SK-N-SH treated with all-trans-retinoic acid at 6 μM for 48 hours (cell line): ENCODE results near the gene OLFM1.
"Not testable (repeated sequence)": the region's sequence is repeated elsewhere in the genome, so short reads cannot be mapped to it uniquely, and the experiment has no call there.

Experiments
- CREB5 ChIP-seq: fragments of 250-450 bp; sonication (Bioruptor Pico); IDR thresholded peaks from 2 replicates; pipeline ENCODE4 v1.5.1; 2020; ENCODE audit warnings: low read depth, mild to moderate bottlenecking, moderate library complexity
- CSRNP3 ChIP-seq: fragments of 250-450 bp; sonication (Bioruptor Pico); IDR thresholded peaks from 2 replicates; pipeline ENCODE4 v1.5.1; 2021; ENCODE audit warnings: mild to moderate bottlenecking, moderate library complexity
- PATZ1 ChIP-seq: fragments of 250-450 bp; sonication (Bioruptor Pico); IDR thresholded peaks from 2 replicates; pipeline ENCODE4 v1.8.0; 2020; ENCODE audit warnings: mild to moderate bottlenecking, moderate library complexity, borderline replicate concordance
- PPARA ChIP-seq: fragments of 250-450 bp; sonication (Bioruptor Pico); IDR thresholded peaks from 2 replicates; pipeline ENCODE4 v1.5.0; 2020; ENCODE audit warnings: mild to moderate bottlenecking, borderline replicate concordance
- RARB ChIP-seq: fragments of 250-450 bp; sonication (Bioruptor Pico); IDR thresholded peaks from 2 replicates; pipeline ENCODE4 v1.8.0; 2021; ENCODE audit warnings: mild to moderate bottlenecking, moderate library complexity
- SNAI2 ChIP-seq: fragments of 250-450 bp; sonication (Bioruptor Pico); IDR thresholded peaks from 2 replicates; pipeline ENCODE4 v1.5.0; 2020; ENCODE audit warnings: mild to moderate bottlenecking, moderate library complexity
- TCF4 ChIP-seq: fragments of 250-450 bp; sonication (Bioruptor Pico); IDR thresholded peaks from 2 replicates; pipeline ENCODE4 v1.8.0; 2021; ENCODE audit warnings: mild to moderate bottlenecking, moderate library complexity, borderline replicate concordance
- TSHZ2 ChIP-seq: fragments of 250-450 bp; sonication (Bioruptor Pico); IDR thresholded peaks from 2 replicates; pipeline ENCODE4 v1.5.0; 2020; ENCODE audit warnings: mild to moderate bottlenecking, moderate library complexity
- ZFP30 ChIP-seq: fragments of 450-650 bp; formaldehyde crosslinking; IDR thresholded peaks from 2 replicates; pipeline ENCODE4 v1.5.0; 2022; ENCODE audit warnings: mild to moderate bottlenecking, moderate library complexity
- ZNF565 ChIP-seq: fragments of 450-650 bp; formaldehyde crosslinking; conservative IDR thresholded peaks from 2 replicates; pipeline ENCODE4 v1.5.0; 2020; ENCODE audit warnings: low read depth, mild to moderate bottlenecking, moderate library complexity
- ZNF8 ChIP-seq: fragments of 450-650 bp; formaldehyde crosslinking; IDR thresholded peaks from 2 replicates; pipeline ENCODE4 v1.5.0; 2020; ENCODE audit warnings: mild to moderate bottlenecking, moderate library complexity

- not testable (repeated sequence) for TF ChIP-seq TSHZ2 (CRISPR knock-in tag); PATZ1 (CRISPR knock-in tag); ZNF565 (CRISPR knock-in tag); CREB5; SNAI2; ZFP30 (CRISPR knock-in tag); TCF4 (CRISPR knock-in tag); RARB; ZNF8 (CRISPR knock-in tag); CSRNP3 (CRISPR knock-in tag); PPARA
Measured at GRCh38 chr9:135149901-135150300, 62.4 kb downstream of the OLFM1 start.
